ENCODE measurements around the gene SAMD11.

DNA sequence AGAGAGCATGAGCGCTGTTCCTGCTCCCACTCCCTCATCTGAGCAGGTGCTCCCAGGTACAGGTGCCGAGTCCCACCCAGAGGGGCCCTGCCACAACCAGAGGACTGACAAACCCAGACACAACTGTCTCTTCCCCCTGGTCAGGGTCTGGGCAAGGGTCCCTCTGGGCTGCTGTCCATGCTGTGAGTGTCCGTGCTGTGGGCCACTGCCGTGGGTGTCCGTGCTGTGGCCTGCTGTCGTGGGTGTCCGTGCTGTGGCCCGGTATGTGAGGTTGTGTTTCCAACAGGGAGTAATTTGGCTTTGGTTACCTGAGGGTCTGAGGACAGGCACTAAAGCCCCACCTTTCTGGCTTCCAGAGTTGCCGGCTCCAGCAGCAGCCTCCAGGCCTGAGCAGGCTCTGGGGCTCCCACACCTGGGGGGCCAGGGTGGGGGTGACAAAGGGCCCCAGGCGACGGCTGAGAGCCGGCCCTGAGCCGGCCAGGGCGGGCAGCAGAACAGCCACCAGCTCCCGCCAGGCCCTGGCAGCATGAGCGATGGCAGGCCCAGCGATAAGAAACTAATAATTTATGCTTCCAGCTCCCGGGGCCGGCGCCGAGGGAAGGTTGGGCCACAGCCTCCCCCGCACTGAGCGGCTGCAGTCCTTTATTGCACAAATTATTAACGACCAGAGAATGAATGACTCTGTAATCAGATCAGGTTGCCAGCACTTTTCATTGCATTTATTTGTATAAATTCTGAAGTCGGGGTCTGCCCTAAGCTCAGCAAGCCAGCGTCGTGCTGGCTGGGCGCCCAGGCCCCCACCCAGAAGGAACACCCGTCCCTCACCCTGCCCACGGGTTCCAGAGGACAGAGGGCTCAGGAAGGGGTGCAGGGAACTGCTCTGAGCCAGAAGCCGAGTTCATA lies 7.3 kb upstream of the SAMD11 start:
- no peak for TF ChIP-seq CTCF (conservative IDR thresholded peaks at IDR 0.05)
- TF ChIP-seq ZFX (IDR thresholded peaks at IDR 0.05), result peak; percentile 32; the same call in 1 of the 2 replicates

Measured in C4-2B (cell line).